ENCODE measurements around the gene ZNF181. TPM values are rescaled to one million over a fixed set of nuclear protein-coding genes. Genes with fewer than 3 reads are reported as not detected.

ZNF181 gene
- 7.1 and 8.1 TPM in 2 replicates for total RNA-seq

DNA sequence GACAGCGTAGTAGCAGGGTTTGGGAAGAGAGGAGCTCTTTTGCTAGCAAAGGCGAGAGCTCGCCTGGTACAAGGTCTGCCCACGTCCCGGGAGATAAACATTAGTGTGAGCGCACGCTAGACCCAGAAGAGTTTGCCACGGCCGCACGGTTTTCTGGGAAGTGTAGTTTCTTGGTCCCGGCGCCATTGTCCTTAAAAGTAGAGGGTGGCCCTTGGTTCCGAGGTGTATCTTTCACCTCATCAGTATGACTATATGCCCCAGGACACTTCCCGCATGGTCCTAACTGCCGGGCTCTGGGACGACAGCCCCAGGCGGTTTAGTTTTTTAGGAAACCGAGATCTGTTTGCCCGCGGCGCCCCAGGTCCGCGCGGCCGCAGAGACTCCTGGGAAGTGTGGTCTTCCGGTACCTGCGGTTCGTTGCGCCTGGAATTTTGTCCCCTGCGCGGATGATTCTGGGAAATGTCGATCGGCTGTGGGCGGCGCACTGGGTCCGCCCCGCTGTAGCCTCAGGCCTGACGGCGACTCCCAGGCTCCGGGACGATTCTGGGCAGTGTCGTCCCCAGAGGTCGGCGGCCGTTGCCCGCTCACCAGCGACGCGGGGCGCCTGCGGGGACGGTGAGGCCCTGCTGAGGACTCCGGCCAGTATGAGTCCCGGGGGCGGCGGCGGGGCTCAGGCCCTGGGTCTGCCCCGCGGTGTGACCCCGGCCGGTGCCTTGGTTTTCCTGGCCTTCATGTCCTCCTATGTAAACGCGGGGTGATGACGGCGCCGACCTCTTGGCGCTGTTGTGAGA lies at the start of gene ZNF181:
ZNF181 (plus strand) TSS at position 498 of the 791 bp plus-strand sequence. CDS start 795 bp downstream, outside the sequence.

DNA sequence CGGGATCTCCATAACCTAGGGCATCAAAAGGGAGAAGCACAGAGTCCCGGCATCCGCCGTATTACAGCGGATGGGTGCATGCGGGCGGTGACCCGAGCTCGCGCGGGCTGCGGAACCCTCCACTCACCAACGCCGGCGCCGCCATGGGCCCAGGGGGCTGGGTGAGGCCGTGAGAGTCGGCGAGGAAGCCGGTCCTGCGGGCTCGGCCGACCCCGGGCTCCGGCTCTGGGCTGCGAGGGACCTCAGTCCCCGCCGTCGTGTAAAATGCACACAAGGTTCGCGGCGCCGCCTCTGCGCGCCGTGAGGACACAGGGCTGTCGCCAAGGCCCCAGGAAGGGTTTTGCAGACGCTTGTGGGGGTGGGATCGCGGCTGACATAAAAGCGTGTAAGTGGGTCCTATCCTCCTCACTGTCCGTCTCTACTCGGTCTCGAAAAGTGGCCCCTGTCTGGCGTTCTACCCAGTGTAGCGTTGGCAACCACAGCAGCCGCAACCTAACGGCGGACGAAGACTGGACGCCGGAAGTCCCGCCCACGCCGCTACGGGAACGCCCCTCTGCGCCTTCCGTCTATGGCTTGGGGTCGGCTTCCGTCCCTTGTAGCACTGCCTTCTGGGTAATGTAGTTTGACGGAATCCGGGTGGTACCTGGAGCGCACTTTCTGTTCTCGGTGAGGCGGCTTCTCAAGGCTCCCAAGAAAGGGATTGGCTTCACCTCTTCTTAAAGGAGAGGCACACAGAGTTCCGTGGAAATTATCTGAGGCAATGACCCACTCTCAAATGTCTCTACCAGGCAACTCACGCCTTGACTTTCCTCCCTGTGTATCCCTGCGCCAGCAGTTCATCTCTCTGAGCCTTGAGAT lies 38.9 kb downstream of the ZNF181 start, which contains the start of gene ZNF599:
ZNF599 (minus strand) TSS at position 519 of the 858 bp plus-strand sequence; CDS start at position 145, 374 bp downstream.

Other genes with a start within 250 kb of the ZNF181 start
- gene SCGB2B2, start 57.1 kb upstream of the ZNF181 start, total RNA-seq: not detected in 2 replicates
- 5.0 and 5.5 TPM in 2 replicates for gene ZNF302, start 56.6 kb upstream of the ZNF181 start, total RNA-seq
- gene ZNF599, start 39.0 kb downstream of the ZNF181 start, total RNA-seq: 3.3 and 6.5 TPM in 2 replicates
- gene ZNF30, start 192.7 kb downstream of the ZNF181 start, total RNA-seq: 0.99 and 1.3 TPM in 2 replicates
- 1.1 and 2.1 TPM in 2 replicates for gene ZNF792, start 230.0 kb downstream of the ZNF181 start, total RNA-seq